Measurements from ENCODE around the gene KCMF1.

Gene KCMF1

DNA sequence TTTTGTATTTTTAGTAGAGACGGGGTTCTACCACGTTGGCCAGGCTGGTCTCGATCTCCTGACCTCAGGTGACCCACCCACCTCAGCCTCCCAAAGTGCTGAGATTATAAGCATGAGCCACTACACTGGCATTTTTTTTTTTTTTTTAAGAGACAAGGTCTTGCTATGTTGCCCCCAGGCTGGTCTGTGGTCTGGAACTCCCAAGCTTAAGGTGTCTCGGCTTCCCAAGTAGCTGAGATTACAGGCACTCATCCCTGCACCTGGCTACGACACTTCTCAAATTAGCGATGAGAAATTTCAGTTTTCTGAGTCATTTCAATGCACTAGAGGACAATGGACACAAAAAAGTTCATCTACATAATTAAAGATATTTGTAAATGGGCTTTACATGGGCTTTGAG is 125.7 kb downstream of the KCMF1 start:
- TF ChIP-seq CTCF (conservative IDR thresholded peaks at IDR 0.05) (no peak), ZFX (IDR thresholded peaks at IDR 0.05) (no peak)
- no peak overlapping the region for H3K27ac ChIP-seq

DNA sequence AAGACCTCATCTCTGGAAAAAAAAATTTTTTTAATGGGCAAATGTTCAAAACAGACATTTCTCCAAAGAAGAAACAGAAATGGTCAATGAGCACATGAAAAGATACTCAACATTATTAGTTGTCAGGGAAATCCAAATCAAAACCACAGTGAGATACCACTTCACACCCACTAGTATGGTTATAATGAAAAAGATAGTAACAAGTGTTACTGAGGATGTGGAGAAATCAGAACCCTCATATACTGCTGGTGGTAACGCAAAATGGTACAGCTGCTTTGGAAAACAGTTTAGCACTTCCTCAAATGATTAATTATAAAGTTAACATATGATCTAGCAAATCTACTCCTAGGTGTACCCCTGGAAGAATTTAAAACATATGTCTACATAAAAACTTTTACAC is 133.3 kb downstream of the KCMF1 start:
- TF ChIP-seq ZFX (IDR thresholded peaks at IDR 0.05) = no peak
- no peak overlapping the region for H3K27ac ChIP-seq

DNA sequence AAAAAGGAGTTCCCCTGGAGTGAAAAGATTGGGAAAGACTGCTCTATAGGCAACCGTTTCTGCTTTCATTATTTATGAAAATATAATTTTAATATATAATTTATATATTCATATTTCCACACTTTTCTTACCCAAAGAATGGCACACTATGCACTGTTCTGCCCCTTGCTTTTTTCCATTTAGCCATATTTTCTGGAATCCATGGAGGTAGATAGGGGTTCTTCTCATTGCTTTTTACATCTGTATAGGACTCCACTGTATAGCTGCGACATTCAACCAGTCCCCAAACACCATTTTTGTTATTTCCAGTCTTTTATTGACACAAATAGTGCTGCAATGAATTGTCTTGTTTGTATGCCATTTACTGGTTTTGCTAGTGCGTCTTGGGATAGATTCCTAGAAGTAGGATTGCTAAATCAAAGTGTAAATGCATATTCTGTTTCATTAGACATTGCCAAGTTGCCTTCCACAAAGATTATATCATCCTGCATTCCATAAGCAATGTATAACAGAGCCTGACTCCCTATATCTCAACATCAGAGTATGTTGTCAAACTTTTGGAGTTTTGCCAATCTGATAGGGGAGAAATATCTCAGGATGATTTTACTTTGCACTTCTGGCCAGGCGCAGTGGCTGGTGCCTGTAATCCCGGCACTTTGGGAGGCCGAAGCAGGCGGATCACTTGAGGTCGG is 135.7 kb downstream of the KCMF1 start:
- no peak overlapping the region for H3K27ac ChIP-seq
- TF ChIP-seq ZFX (IDR thresholded peaks at IDR 0.05) = no peak
- TF ChIP-seq CTCF (conservative IDR thresholded peaks at IDR 0.05) = no peak

All from C4-2B (cell line).